AG04450 (cell line): Measurements from ENCODE around the gene KCNMA1. TPM values are rescaled to one million over a fixed set of nuclear protein-coding genes. Genes with fewer than 3 reads are reported as not detected.

Source experiments
- CTCF ChIA-PET: fragments of 300-600, 350-600 bp; formaldehyde crosslinking; extraction: SDS; loops from one replicate; lab custom pipeline; 2022; ENCODE audit warnings: antibody characterized with exemption, inconsistent platforms; lab: Charles Lee
- POLR2A ChIA-PET: fragments of 350-600 bp; formaldehyde crosslinking; extraction: SDS; loops from one replicate; lab custom pipeline; 2021; ENCODE audit warnings: antibody characterized with exemption, inconsistent platforms; lab: Yijun Ruan, JAX
- DNase-seq: peaks from one replicate; pipeline ENCODE4 v3.0.0-alpha.2; 2011; ENCODE audit warnings: low read depth, low spot score
- H3K27ac ChIP-seq: one replicate; pipeline ENCODE4 v1.5.1; 2012; ENCODE audit warnings: low read depth, low read length, control low read depth
- H3K27me3 ChIP-seq: one replicate; pipeline ENCODE4 v1.6.0; 2012; ENCODE audit warnings: low read length; ENCODE audit not compliant: control insufficient read depth, insufficient read depth
- H3K4me3 ChIP-seq: 2 replicates; pipeline ENCODE4 v1.5.1; 2011; ENCODE audit warnings: mild to moderate bottlenecking, low read depth, low read length, control low read depth
- H3K9me3 ChIP-seq: 2 replicates; pipeline ENCODE4 v1.5.1; 2012; ENCODE audit warnings: low read length; ENCODE audit not compliant: control insufficient read depth, insufficient read depth
- polyA plus RNA-seq: library from polyadenylated mRNA; depleted of rRNA; stranded (reverse); fragments of >200 nt; gene quantifications from 2 replicates; pipeline ENCODE4 v1.2.3, GENCODE V29; 2011
- TF ChIP-seq, protein P1 (sequence below): IDR thresholded peaks from 2 replicates; pipeline ENCODE4 v1.5.1; 2011; ENCODE audit warnings: low read depth, low read length, control low read depth, inconsistent platforms

KCNMA1 gene
- polyA plus RNA-seq, 1 experiment: 58.8 TPM

DNA sequence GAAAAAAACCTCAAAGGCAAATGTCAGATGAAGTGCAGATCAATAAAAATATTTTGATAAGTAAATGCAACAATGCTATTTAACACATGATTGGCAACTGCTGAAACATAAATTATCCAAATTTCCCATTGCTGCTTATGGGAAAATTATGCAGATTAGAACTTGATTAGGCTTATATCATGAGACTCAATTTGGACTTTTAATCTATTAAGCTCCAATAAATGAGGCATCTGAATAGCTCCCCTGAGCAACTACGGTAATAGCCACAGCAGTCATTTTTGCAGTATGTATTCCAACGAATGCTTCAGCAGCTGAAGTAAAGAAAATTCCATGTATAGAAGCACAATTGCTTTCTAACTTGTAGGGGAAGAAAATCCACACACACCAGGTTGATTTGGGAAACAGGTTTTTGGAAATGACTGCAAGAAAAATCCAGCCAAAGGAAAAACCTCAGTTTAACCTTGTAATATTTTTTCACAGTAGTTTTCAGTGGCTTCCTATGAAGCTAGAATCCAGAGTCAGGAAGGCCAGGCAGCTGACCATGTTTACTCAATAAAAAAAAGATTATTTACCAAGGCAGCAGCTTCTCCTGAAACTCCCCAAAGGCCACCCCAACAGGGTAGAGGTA is 716.1 kb downstream of the KCNMA1 start:
- Histone ChIP-seq H3K9me3 (no peaks in the 10 kb centered on the region), H3K27ac (no peak overlapping the region), H3K4me3 (no peak overlapping the region), H3K27me3 (no peaks in the 10 kb centered on the region)
- CTCF ChIA-PET: no interaction called here
- no peak for DNase-seq
- TF ChIP-seq, protein P1, sequence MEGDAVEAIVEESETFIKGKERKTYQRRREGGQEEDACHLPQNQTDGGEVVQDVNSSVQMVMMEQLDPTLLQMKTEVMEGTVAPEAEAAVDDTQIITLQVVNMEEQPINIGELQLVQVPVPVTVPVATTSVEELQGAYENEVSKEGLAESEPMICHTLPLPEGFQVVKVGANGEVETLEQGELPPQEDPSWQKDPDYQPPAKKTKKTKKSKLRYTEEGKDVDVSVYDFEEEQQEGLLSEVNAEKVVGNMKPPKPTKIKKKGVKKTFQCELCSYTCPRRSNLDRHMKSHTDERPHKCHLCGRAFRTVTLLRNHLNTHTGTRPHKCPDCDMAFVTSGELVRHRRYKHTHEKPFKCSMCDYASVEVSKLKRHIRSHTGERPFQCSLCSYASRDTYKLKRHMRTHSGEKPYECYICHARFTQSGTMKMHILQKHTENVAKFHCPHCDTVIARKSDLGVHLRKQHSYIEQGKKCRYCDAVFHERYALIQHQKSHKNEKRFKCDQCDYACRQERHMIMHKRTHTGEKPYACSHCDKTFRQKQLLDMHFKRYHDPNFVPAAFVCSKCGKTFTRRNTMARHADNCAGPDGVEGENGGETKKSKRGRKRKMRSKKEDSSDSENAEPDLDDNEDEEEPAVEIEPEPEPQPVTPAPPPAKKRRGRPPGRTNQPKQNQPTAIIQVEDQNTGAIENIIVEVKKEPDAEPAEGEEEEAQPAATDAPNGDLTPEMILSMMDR: no peak
- POLR2A ChIA-PET: no interaction called here

DNA sequence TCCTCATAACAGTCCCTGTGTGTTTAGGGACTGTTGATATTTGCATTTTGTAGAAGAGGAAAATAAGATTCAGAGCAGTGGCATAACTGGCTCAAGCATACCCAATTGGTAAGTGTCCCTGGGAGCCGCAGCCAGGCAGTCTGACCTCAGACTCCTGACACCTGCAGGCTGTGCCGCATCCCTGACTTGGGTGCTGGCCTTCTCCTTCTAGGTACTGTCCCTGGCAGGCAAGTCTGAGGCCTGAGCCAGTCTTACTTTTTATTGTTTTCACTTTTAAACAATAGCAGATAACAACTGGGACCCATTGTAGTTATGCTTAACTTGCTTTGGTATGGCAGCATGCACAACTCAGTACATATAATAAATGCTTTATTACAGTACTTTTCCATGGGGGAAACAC is 717.0 kb downstream of the KCNMA1 start:
- H3K27ac ChIP-seq: no peak overlapping the region
- ChIA-PET CTCF (no interaction called here), POLR2A (no interaction called here)
- H3K27me3 ChIP-seq: no peaks in the 10 kb centered on the region
- TF ChIP-seq, protein P1: no peak
- H3K4me3 ChIP-seq: no peak overlapping the region
- no peak for DNase-seq
- H3K9me3 ChIP-seq: no peaks in the 10 kb centered on the region

DNA sequence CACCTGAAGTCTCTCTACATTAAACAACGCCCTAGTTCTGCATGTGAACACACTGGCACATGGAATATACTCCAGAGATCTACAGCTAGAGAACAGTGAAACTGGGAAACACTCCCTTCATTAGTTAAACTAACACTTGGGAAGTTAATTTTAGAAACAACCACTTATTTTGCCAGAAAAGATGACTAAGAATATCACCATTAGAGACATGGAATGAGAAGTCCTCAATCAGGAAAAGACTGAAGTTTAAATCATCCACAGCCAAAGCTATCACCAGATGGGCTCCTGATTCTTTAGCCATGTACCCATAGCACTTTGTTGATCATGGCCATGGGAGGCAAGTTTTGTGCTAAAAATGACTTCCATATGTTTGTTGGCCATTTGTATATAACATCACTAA is 719.5 kb downstream of the KCNMA1 start:
- H3K27me3 ChIP-seq: no peaks in the 10 kb centered on the region
- CTCF ChIA-PET: no interaction called here
- TF ChIP-seq, protein P1: no peak
- H3K9me3 ChIP-seq: no peaks in the 10 kb centered on the region
- no peak overlapping the region for H3K4me3 ChIP-seq
- POLR2A ChIA-PET: no interaction called here
- DNase-seq: no peak
- H3K27ac ChIP-seq: no peak overlapping the region

DNA sequence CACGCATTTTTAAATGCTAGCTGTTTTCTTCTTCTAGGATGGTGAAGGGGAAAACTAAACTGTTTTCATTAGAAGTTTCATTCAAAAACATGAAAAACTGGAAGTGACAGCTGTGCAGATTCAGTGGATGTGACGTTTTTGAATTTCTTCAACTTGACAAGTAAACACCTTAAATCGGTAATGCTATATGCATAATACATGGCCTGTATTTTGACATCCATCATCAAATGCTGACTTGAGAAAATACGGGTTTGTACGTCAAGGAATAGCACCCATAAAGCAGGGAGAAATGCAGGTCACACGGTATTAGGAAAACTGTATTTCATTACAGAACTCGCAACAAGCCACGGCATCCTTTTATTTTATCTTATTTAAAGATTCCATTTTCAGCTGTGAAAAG is 720.5 kb downstream of the KCNMA1 start:
- DNase-seq: no peak
- TF ChIP-seq, protein P1: no peak
- no peak overlapping the region for H3K4me3 ChIP-seq
- CTCF ChIA-PET: no interaction called here
- H3K27me3 ChIP-seq: no peaks in the 10 kb centered on the region
- no peak overlapping the region for H3K27ac ChIP-seq
- H3K9me3 ChIP-seq: no peaks in the 10 kb centered on the region
- POLR2A ChIA-PET: no interaction called here

DNA sequence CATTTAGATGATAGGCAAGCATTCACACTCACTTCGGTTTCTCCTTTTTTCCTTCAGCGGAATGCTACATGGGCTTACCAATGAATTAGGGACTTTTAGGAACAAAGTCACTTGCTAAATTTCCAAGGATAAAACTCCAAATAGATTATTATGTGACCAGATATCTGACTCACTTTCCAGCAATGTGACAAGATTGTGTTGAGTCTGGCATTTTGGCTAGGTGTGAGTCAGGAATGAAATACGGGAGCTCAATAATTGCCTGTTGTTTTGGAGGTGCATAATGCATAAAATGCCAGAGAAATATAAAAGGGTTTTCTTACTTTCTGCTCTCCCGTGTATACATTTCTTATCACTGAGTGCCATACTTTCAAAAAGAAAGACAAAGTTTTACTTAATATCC is 721.1 kb downstream of the KCNMA1 start:
- no peak for DNase-seq
- no peaks in the 10 kb centered on the region for H3K27me3 ChIP-seq
- H3K4me3 ChIP-seq: no peak overlapping the region
- H3K27ac ChIP-seq: no peak overlapping the region
- POLR2A ChIA-PET: no interaction called here
- no peaks in the 10 kb centered on the region for H3K9me3 ChIP-seq
- TF ChIP-seq, protein P1: no peak
- CTCF ChIA-PET: no interaction called here
